GDM1 (cell line): ENCODE results near the gene OR5H14.

ENCODE experiments used
- DNase-seq: peaks from one replicate; lab custom pipeline; 2025; lab: John Stamatoyannopoulos, UW

Gene OR5H14

DNA sequence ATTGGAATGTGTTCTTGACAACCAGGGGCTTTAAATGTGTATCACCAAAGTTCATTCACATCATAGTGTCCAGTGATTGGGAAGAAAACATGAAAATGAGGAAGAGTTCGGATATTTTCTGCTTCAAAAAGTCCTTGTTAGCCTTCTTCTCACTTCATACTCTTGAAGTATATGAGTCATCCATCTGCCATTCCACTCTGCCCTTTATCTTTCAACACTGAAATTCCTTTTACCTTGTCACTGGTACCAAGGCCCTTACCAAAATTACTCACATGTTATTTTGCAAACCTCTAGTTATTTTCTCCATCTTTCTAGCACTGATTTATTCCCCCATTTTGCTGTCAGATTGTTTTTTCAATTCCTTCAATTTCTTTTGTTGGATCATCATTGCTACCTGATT is 51.7 kb downstream of the OR5H14 start:
- no peak for DNase-seq
